Measurements from ENCODE around the gene PRR12. TPM values are rescaled to one million over a fixed set of nuclear protein-coding genes. Genes with fewer than 3 reads are reported as not detected.

The PRR12 gene
- total and polyA plus RNA-seq, 9 of the 15 experiments (the other 6 are each of a cell fraction or from before 2014, with no cell fraction given) = 0.01 to 21.1 (median 0.98) TPM

DNA sequence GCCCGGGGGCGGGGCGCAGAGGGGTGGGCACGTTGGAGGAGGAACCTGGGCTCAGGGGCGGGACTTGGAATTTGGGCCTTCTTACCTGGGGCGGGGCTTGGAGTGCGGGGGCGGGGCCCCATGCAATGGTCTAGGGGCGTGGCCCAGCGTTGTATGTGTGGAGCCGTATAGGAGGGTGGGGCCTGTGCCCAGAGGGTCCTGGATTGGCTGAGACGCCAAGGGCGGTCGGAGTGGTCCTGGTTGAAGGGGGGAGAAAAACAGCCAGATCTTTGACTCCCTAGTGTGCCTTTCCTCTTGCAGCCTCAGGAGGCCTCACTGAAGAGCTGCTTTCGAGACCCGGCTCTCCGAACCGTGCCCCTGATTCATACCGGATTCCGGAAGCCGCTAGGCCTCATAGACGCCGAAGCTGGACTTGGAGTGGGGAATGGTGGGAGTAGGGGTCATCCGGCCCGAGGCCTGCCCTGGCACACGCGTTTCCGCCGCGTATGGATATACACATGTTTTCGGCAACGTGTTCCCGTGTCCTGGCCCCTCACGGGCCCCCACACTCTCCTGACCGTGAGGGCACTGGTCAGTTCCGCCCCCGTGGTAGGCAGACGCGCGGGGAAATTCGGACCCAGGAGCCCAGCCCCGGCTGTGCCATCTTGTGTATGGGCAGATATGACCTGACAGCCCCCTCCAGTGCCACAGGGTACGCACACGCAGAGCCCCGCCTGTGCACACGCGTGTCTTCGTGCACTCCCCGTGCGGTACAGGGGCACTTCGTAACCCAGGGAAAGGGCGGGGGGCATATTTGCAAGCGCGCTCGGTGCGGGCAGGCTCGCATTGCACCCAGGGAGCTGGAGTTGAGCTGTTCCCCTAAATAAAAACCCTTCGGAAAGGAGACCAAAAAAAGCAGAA, 661 bp upstream of the PRR12 start (continued):
- TF ChIP-seq ARID3B (CRISPR knock-in tag; IDR thresholded peaks at IDR 0.05; ENCODE audit: borderline replicate concordance) = no peak
- TF ChIP-seq ETV5 (CRISPR knock-in tag; IDR thresholded peaks at IDR 0.05; ENCODE audit: low read depth) = peak; percentile 74
- TF ChIP-seq RBBP5 (IDR thresholded peaks at IDR 0.05; ENCODE audit: borderline replicate concordance, insufficient read depth, low read length, poor library complexity, severe bottlenecking) = peak; percentile 63
- TF ChIP-seq, protein P1, sequence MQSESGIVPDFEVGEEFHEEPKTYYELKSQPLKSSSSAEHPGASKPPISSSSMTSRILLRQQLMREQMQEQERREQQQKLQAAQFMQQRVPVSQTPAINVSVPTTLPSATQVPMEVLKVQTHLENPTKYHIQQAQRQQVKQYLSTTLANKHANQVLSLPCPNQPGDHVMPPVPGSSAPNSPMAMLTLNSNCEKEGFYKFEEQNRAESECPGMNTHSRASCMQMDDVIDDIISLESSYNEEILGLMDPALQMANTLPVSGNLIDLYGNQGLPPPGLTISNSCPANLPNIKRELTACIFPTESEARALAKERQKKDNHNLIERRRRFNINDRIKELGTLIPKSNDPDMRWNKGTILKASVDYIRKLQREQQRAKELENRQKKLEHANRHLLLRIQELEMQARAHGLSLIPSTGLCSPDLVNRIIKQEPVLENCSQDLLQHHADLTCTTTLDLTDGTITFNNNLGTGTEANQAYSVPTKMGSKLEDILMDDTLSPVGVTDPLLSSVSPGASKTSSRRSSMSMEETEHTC (IDR thresholded peaks at IDR 0.05) = no peak
- TF ChIP-seq RFX7 (CRISPR knock-in tag; IDR thresholded peaks at IDR 0.05) = no peak
- 0 out of 2 replicates have a peak, but pooled peaks have one; percentile 38 for TF ChIP-seq ZBTB17 (CRISPR knock-in tag; IDR thresholded peaks at IDR 0.05)
- no peak for TF ChIP-seq KLF16 (IDR thresholded peaks at IDR 0.05)

Data from K562 (cell line).